Measurements from ENCODE around the gene JPH2.

JPH2 gene

GRCh38 chr20:44185574-44185973 is 1.4 kb downstream of the JPH2 start:
- H3K27ac ChIP-seq = no peak overlapping the region
- no peak for DNase-seq
- in situ Hi-C loops (cut with HindIII; ENCODE audit: low pct_ligation_motif_present, low sequenced_read_pairs) = no loop called here
- no peaks in the 10 kb centered on the region for H3K36me3 ChIP-seq (replicated peaks)
- H3K4me3 ChIP-seq (ENCODE audit: low read depth, low read length) = no peak overlapping the region
- TF ChIP-seq, protein P1, sequence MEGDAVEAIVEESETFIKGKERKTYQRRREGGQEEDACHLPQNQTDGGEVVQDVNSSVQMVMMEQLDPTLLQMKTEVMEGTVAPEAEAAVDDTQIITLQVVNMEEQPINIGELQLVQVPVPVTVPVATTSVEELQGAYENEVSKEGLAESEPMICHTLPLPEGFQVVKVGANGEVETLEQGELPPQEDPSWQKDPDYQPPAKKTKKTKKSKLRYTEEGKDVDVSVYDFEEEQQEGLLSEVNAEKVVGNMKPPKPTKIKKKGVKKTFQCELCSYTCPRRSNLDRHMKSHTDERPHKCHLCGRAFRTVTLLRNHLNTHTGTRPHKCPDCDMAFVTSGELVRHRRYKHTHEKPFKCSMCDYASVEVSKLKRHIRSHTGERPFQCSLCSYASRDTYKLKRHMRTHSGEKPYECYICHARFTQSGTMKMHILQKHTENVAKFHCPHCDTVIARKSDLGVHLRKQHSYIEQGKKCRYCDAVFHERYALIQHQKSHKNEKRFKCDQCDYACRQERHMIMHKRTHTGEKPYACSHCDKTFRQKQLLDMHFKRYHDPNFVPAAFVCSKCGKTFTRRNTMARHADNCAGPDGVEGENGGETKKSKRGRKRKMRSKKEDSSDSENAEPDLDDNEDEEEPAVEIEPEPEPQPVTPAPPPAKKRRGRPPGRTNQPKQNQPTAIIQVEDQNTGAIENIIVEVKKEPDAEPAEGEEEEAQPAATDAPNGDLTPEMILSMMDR (IDR thresholded peaks at IDR 0.05; ENCODE audit: low read depth, low read length, missing control alignments) = no peak
- H3K27me3 ChIP-seq (replicated peaks) = no peaks in the 10 kb centered on the region

DNA sequence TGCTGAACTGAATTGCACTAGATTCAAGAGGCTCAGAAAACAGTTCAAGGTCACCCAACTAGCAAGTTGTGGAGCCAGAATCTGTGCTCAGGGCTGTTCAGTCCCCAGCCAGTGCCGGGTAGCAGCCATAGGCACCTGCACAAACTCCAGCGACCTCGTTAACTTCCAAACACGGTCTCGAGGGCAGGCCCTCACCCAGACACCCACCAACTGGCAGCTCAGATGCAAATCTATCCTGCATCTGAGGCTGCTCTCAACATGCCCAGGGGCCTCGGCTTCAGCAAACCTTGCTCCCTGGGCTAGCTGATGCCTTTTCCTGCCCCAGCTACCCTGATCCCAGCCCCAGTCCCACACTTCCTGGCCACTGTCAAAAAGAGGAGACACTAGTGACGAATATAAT is 3.7 kb downstream of the JPH2 start:
- Histone ChIP-seq H3K4me3 (ENCODE audit: low read depth, low read length) (no peak overlapping the region), H3K27me3 (replicated peaks) (no peaks in the 10 kb centered on the region), H3K27ac (no peak overlapping the region), H3K36me3 (replicated peaks) (no peaks in the 10 kb centered on the region)
- TF ChIP-seq, protein P1 (IDR thresholded peaks at IDR 0.05; ENCODE audit: low read depth, low read length, missing control alignments) = no peak
- DNase-seq = no peak
- in situ Hi-C loops (cut with HindIII; ENCODE audit: low pct_ligation_motif_present, low sequenced_read_pairs) = no loop called here

DNA sequence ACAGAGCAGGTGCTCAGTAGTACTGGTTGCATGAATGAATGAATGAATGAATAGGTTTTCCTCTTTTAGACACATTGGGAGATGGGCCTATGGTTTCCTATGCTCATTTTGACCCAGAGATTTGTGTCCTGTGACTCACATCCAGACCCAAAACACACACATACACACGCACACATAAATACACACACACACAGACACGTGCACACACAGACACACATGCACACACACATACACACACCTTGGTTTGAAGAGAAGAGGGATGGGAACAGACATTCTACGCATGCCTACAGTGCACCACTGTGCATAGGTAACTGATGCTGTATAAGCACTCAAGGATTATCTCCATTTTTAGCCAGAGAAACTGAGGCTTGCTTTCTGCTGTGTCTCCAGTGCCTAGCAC is 4.1 kb downstream of the JPH2 start:
- Histone ChIP-seq H3K27me3 (replicated peaks) (no peaks in the 10 kb centered on the region), H3K4me3 (ENCODE audit: low read depth, low read length) (no peak overlapping the region), H3K36me3 (replicated peaks) (no peaks in the 10 kb centered on the region), H3K27ac (no peak overlapping the region)
- no peak for DNase-seq
- TF ChIP-seq, protein P1 (IDR thresholded peaks at IDR 0.05; ENCODE audit: low read depth, low read length, missing control alignments) = no peak
- in situ Hi-C loops (cut with HindIII; ENCODE audit: low pct_ligation_motif_present, low sequenced_read_pairs) = no loop called here

DNA sequence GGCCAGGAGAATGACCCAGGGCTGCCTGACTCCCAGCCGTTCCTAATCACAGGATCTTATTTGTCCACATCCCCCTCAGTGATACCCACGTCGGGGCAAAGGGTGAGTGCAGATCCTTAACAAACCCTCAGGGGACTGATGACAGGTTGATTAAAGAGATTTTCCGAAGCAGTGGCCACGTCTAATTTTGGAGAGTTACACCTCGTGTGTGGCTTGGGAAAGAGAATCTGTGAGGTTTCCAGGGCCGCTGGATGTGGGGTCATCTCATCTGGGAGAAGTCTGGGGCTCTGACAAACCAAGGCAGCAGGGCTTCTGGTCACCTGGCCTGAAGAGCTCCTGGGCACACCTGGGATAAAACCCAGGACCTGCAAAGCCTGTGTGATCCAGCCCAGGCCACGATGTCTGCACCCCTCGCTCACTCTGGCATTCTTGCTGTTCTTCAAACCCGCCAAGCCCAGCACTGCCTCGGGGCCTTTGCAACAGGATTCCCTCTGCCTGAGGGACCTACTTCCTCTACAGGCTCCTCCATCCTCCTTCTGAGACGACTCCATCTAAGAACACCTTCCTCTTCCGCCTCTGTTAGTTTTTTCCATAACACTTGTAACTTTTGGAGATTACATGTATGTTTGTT is 4.7 kb downstream of the JPH2 start:
- Histone ChIP-seq H3K27me3 (replicated peaks) (no peaks in the 10 kb centered on the region), H3K27ac (no peak overlapping the region), H3K36me3 (replicated peaks) (no peaks in the 10 kb centered on the region), H3K4me3 (ENCODE audit: low read depth, low read length) (no peak overlapping the region)
- TF ChIP-seq, protein P1 (IDR thresholded peaks at IDR 0.05; ENCODE audit: low read depth, low read length, missing control alignments) = no peak
- in situ Hi-C loops (cut with HindIII; ENCODE audit: low pct_ligation_motif_present, low sequenced_read_pairs) = no loop called here
- no peak for DNase-seq

- Histone ChIP-seq H3K4me3 (ENCODE audit: low read depth, low read length) (no peak overlapping the region), H3K27me3 (replicated peaks) (no peaks in the 10 kb centered on the region), H3K36me3 (replicated peaks) (no peaks in the 10 kb centered on the region), H3K27ac (no peak overlapping the region)
- in situ Hi-C loops (cut with HindIII; ENCODE audit: low pct_ligation_motif_present, low sequenced_read_pairs) = no loop called here
- TF ChIP-seq, protein P1 (IDR thresholded peaks at IDR 0.05; ENCODE audit: low read depth, low read length, missing control alignments) = no peak
- DNase-seq = no peak
These were observed 5.4 kb downstream of the JPH2 start for GRCh38 chr20:44181611-44182010.

DNA sequence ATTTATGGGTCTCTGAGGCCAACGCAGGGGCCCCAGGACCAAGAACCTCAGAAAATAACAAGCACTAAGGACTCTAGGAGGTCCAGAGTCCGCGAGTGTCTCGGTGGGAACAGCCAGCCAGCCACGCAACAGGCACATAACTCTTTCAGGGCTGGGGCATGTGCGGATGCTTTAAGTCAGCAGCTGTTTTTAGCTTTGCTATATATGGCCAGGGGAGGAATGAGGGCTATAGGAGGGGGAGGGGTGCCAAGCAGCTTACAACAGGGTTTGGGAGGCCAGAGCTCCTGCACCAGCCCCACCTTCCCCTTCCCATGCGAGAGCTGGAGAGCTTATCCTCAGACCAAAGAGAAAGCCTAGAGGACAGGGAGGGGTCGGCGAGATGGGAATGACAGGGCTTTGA is 6.2 kb downstream of the JPH2 start:
- no peak overlapping the region for H3K27ac ChIP-seq
- in situ Hi-C loops (cut with HindIII; ENCODE audit: low pct_ligation_motif_present, low sequenced_read_pairs) = no loop called here
- TF ChIP-seq, protein P1 (IDR thresholded peaks at IDR 0.05; ENCODE audit: low read depth, low read length, missing control alignments) = no peak
- no peaks in the 10 kb centered on the region for H3K36me3 ChIP-seq (replicated peaks)
- H3K27me3 ChIP-seq (replicated peaks) = no peaks in the 10 kb centered on the region
- no peak for DNase-seq
- no peak overlapping the region for H3K4me3 ChIP-seq (ENCODE audit: low read depth, low read length)
